Kidney epithelial cell (primary cell): Measurements from ENCODE around the gene MSMO1. TPM values are rescaled to one million over a fixed set of nuclear protein-coding genes. Genes with fewer than 3 reads are reported as not detected.
"Not testable (repeated sequence)": the region's sequence is repeated elsewhere in the genome, so short reads cannot be mapped to it uniquely, and the experiment has no call there.

Source experiments
- DNase-seq: peaks from one replicate; pipeline ENCODE4 v3.0.0-alpha.2; 2010; ENCODE audit warnings: low read depth
- H3K27me3 ChIP-seq: 2 replicates; pipeline ENCODE4 v1.6.0; 2011; ENCODE audit warnings: low read length; ENCODE audit not compliant: control insufficient read depth, insufficient read depth
- H3K36me3 ChIP-seq: 2 replicates; pipeline ENCODE4 v1.5.1; 2011; ENCODE audit warnings: low read length; ENCODE audit not compliant: control insufficient read depth, insufficient read depth
- H3K4me3 ChIP-seq: 2 replicates; pipeline ENCODE4 v1.5.1; 2011; ENCODE audit warnings: low read depth, mild to moderate bottlenecking, control low read depth, low read length
- total RNA-seq: library from RNA; depleted of rRNA; stranded (reverse); fragments of >200 nt; gene quantifications from 2 replicates; pipeline ENCODE4 v1.2.3, GENCODE V29; 2015
- TF ChIP-seq, protein P1 (sequence below): IDR thresholded peaks from 2 replicates; pipeline ENCODE4 v1.5.1; 2011; ENCODE audit warnings: mild to moderate bottlenecking, moderate library complexity, low read length, control low read depth, inconsistent platforms; ENCODE audit not compliant: insufficient read depth, poor library complexity, severe bottlenecking

MSMO1 gene
- total RNA-seq, 1 donor from 2014 or later: 228 TPM

- TF ChIP-seq, protein P1, sequence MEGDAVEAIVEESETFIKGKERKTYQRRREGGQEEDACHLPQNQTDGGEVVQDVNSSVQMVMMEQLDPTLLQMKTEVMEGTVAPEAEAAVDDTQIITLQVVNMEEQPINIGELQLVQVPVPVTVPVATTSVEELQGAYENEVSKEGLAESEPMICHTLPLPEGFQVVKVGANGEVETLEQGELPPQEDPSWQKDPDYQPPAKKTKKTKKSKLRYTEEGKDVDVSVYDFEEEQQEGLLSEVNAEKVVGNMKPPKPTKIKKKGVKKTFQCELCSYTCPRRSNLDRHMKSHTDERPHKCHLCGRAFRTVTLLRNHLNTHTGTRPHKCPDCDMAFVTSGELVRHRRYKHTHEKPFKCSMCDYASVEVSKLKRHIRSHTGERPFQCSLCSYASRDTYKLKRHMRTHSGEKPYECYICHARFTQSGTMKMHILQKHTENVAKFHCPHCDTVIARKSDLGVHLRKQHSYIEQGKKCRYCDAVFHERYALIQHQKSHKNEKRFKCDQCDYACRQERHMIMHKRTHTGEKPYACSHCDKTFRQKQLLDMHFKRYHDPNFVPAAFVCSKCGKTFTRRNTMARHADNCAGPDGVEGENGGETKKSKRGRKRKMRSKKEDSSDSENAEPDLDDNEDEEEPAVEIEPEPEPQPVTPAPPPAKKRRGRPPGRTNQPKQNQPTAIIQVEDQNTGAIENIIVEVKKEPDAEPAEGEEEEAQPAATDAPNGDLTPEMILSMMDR: no peak
Measured at GRCh38 chr4:165331823-165332222, 4.4 kb downstream of the MSMO1 start.

GRCh38 chr4:165332502-165332901 lies 5.0 kb downstream of the MSMO1 start:
- TF ChIP-seq, protein P1: no peak
- H3K27me3 ChIP-seq: no peaks in the 10 kb centered on the region
- H3K36me3 ChIP-seq: no peaks in the 10 kb centered on the region
- no peak for DNase-seq
- H3K4me3 ChIP-seq: no peak overlapping the region

More at GRCh38 chr4:165331823-165332222, 4.4 kb downstream of the MSMO1 start:
- no peak for DNase-seq
- Histone ChIP-seq H3K36me3 (no peaks in the 10 kb centered on the region), H3K4me3 (peak overlapping the region; percentile 23), H3K27me3 (no peaks in the 10 kb centered on the region)

- no peaks in the 10 kb centered on the region for H3K36me3 ChIP-seq
- no peak overlapping the region for H3K4me3 ChIP-seq
- no peaks in the 10 kb centered on the region for H3K27me3 ChIP-seq
- no peak for DNase-seq
- TF ChIP-seq, protein P1: no peak
Measured at GRCh38 chr4:165335163-165335703, 7.8 kb downstream of the MSMO1 start.

- no peaks in the 10 kb centered on the region for H3K36me3 ChIP-seq
- no peaks in the 10 kb centered on the region for H3K27me3 ChIP-seq
- DNase-seq: no peak
- TF ChIP-seq, protein P1: no peak
- H3K4me3 ChIP-seq: no peak overlapping the region
Measured at GRCh38 chr4:165336743-165337142, 9.3 kb downstream of the MSMO1 start.

GRCh38 chr4:165342340-165342739 lies 14.9 kb downstream of the MSMO1 start:
- H3K36me3 ChIP-seq, H3K27me3 ChIP-seq, H3K4me3 ChIP-seq, DNase-seq: not testable (repeated sequence)

GRCh38 chr4:165343353-165344191 lies 16.1 kb downstream of the MSMO1 start:
- TF ChIP-seq, protein P1: peak; percentile 31
- H3K27me3 ChIP-seq: no peaks in the 10 kb centered on the region
- no peak overlapping the region for H3K4me3 ChIP-seq
- no peaks in the 10 kb centered on the region for H3K36me3 ChIP-seq
- no peak for DNase-seq
